Activated CD8-positive, alpha-beta memory T cell treated with anti-CD3 and anti-CD28 coated beads for 4 hours (primary cell): ENCODE data around the gene PMPCA.

ENCODE experiments used
- DNase-seq, 2 donors: peaks; one replicate each; pipeline ENCODE4 v3.0.0-alpha.2; 2020; ENCODE audit warnings: low read depth in 2 of 2

The PMPCA gene

GRCh38 chr9:136373300-136374182 is 36.9 kb upstream of the PMPCA start, which contains the start of gene CARD9:
Gene CARD9, minus strand, starts transcription at chr9:136373669. Its CDS starts 1,591 bp downstream, at chr9:136372078.
- DNase-seq: no peak

- no peak for DNase-seq
These were observed 36.3 kb upstream of the PMPCA start for GRCh38 chr9:136374183-136374575.

DNA sequence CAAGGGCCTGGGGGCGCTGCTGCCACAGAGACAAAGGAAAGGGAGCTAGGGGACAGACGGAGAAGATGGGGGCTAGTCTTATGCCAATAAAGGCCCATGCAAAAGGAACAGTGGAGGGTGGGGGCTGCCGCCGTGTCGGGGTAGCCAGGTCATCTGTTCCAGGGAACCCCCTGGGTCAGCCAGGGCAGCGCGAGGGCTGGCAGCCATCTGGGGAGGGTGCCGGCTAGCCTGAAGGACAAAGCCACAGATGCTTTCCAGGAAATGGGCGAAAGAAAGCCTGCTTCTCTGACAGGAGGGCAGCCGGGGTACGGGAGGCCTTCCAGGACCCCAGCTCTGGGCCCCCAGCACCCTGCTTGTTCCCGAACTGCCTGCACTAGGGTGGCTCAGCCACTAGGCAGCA is 35.4 kb upstream of the PMPCA start:
- no peak for DNase-seq

DNA sequence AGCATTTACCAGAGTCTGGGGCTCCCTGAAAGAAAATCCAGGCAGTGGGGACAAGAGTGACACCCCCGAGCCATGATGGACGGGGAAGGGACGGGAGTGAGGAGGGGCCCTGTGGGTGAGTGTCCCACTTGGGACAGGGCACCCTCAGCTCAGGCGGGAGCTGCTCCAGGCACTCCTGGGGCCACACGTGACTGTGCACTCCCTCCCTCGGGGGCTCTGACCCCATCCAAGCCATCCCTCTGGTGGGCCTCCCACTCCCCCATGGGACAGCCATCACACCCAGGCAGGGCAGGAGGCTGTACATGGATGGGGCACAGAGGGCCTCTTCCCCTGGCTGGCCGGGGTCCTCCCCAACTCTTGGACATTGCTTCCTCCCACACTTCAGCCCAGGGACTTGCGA is 34.0 kb upstream of the PMPCA start:
- no peak for DNase-seq

- no peak for DNase-seq
These were observed 32.9 kb upstream of the PMPCA start for GRCh38 chr9:136377341-136378169.

- DNase-seq: no peak
These were observed 32.1 kb upstream of the PMPCA start for GRCh38 chr9:136378170-136379002.

DNA sequence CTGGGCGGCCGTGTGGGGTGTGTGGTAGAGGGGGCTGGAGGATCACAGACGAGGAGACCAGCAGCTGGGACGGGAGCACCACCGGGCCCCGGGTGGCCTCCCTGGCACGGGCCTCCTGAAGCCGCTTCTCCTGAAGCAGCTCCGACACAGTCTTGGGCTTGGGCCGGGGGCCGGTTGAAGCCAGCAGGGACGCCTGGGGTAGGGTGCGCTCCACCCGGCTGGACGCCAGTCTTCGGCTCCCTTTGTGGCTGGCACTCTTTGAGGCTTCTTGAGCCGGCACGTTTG is 31.5 kb upstream of the PMPCA start:
- DNase-seq: no peak

DNA sequence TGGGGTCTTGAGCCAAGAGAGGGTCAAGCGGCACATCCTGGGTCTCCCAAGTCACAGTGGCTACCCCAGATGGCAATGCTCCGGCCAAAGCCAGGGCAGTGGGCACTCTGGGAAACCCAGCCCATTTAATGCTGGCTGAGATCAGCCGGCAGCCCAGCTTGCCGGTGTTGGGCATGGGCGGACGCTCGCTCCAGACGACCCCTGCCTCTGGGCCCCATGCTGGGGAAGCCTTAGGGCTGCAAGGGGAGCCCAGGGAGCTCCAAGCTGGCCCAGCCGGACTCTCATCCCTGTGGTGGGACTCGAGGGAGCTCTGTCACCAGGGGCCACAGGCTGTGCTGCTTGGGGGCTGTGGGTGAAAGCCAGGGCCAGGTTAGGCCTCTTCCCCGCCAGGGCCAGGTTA is 31.1 kb upstream of the PMPCA start:
- no peak for DNase-seq

GRCh38 chr9:136379891-136380290 is 30.6 kb upstream of the PMPCA start:
- no peak for DNase-seq

DNA sequence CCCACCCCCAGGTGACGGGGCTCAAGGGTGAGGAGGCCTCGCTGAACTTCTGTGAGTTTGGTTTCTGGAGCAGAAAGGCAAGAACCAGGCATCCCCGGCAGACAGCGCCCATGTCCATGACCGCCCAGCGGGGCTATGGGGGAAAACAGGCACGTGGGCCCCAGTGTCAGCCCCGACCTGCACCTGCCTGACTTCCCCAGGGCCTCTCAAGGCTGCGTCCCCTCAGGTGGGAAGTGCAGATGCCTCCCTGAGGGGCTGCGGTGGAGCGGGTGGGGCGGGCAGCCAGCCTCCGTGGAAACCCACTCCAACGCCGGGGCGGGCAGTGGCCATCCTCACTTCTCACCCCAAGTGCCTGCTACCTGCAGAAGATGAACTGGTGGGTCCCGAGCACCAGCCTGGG is 30.1 kb upstream of the PMPCA start:
- DNase-seq: no peak

GRCh38 chr9:136381311-136381710 is 29.1 kb upstream of the PMPCA start:
- no peak for DNase-seq

DNA sequence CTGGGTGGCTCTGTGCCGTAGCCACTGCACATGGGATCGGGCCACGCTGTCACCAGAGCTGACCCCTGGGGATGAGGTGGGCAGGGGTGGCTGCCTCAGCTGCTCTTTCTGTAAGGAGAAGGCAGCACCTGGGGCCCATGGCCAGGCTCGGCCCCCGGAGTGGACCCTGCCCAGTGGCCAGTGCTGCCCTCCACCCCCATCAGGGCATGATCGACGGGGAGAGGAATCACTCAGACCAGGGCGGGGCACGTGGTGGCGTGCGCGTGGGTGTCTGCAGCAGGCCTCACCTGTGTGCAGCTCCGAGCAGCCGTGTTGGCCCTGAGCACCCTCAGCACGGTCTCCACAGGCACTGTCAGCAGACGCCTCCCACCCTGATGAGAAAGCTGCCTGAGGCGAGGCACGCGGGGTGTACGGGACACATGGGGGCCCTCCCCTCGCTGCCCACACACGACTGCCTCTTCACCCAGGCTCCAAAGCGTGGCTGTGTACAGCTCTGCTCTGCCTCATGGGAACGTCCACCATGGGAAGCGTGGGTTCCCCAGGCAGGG is 28.4 kb upstream of the PMPCA start:
- DNase-seq: no peak

DNA sequence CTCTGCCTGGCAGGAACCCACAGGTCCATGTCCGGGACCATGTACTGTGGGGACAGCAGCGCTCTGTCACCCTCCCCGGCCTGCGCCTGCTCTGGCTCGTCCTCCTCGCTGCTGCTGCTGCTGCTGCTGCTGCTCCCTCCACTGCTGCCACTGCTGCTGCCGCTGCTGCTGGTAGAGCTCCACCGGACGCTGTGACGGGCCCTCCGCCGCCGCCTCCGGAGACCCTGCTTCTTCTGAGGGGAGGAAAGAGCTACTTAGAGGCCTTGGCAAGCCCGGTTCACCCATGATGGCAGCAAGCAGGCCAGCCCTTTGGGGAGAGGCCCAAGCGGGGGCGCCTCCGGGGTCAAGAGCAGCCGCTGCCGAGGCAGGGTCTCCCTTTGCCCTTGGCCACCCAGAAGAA is 27.0 kb upstream of the PMPCA start:
- DNase-seq: no peak

GRCh38 chr9:136385015-136385414 is 25.4 kb upstream of the PMPCA start:
- no peak for DNase-seq

- no peak for DNase-seq
These were observed 24.4 kb upstream of the PMPCA start for GRCh38 chr9:136386018-136386417.

DNA sequence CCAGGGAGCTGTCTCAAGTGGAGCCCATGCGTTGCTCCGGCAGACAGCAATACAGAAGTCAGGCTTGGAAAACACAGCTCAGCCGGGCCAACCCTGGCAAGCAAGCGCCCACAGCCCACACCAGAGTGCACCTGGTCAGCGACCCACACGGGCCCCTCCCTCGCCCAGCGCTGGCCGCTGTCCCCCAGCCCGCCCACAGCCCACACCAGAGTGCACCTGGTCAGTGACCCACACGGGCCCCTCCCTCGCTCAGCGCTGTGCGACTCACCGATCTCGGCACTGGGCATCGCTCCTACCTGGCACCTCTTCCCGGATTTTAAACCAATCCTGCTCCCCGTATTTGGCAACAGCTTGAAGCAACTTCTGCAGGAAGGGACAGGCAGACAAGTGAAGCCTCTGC is 23.2 kb upstream of the PMPCA start:
- no peak for DNase-seq

DNA sequence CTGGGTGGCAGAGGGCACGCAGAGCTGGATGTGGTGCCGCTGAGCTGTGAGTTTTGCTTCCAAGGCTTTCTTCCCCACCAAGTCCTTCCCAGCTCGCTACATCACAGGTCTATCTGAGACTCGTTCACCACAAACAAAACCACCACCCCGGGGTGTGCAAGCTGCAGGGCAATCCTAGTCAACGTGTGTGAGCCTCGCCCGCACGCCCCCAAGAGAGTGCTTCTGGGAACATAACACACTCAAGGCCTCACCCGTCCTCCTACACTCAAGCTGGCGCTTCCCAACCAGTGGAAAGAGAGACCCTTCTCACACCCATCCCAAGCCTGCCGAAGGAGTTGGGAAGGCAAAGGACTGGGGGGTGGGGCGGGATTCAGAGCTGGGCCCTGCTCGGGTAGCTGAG is 21.1 kb upstream of the PMPCA start:
- no peak for DNase-seq

DNA sequence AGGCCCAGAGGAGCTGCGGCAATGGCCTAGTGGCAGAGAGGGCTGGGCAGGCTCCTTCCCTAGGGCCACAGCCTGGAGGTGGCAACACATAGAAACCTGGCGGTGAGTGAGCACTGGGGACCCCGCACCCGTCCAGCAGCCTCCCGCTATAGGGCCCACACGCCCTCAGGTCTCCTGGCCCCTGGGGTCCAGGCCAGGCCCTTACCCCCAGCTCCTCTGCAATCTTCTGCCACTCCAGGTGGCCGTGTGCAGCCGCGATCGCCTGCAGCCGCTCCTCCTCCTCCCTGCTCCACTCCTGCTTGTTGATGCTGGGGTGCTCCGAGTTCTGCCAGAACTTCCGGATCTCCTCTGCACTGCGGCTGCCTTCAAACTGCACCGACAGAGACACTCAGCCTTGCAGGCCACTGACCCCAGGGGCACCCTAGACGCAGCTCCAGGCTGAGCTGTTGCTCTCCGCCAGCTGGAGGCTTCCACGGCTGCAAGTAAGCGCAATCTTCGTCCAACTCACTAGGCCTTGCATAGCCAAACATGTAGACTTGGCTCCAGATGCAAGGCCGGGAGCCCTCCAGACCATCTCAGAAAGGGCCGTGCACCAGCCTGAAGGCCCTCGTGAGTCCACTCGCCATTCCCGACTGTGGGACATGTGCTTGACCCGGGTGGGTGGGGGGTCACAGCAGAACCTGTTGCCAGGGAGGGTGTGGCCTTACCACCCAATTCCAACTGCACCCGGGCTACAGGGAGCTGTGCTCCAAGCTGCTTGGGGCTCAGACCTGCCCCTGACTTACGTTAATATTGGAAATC is 18.5 kb upstream of the PMPCA start:
- DNase-seq: no peak

DNA sequence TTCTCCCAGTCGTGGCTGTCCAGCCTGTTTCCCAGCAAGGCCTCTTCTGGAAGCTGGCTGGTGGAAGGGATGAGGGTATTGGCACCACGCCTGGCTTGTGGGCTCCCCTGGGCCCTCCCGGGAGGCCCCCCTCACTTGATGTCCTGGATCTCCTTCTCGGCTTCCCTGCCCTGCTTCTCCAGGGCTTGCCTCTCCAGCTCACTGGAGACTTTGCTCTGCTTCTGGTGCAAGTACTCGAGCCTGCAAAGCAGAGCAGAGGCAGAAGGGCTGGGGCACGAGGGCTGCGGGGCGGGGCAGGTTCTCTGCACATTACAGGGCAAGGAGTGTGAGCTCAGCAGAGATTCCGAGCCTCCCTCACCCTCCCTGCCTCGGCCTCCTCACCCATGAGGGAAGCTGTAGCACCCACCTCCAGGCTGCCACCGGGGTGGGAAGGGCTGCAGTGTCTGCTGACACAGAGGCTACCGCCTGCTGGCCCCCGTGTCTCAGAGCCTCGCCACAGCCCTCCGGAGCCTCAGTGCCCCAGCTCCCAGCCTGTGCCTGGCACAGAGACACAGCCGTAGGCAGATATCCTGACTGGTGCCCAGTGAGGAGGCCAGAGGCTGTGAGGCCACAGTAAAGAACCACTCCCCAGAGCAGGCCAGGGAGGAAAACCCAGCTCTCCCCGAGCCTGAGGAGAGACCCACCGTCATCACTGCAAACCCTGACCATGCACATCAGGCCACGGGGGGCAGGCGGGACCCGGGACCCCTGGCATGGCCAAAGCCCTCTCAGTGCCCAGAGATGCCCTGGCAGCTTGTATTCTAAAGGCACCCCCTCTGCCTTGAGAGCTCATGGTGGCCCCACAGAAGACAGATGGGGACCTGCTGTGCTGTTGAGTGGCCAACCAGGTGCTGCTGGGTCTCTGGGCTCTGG is 17.7 kb upstream of the PMPCA start:
- no peak for DNase-seq

DNA sequence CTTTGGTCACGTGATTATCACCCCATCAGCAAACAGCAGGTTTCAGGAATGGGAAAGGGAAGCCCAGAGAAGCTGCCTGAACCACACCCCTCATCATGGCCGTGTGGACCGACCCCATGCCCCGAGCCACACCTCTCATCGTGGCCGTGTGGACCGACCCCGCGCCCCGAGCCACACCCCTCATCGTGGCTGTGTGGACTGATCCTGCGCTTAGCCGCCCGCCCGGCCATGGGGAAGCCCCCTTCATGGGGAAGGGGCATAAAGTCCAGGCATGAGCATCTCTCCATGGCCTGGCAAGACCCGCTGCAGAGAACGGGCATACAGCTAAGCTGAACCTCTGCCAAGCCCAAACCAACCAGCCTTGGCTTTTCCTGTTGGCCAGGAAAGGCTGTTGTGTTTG is 16.9 kb upstream of the PMPCA start:
- no peak for DNase-seq
